Measurements from ENCODE around the gene GID4. TPM values are rescaled to one million over a fixed set of nuclear protein-coding genes. Genes with fewer than 3 reads are reported as not detected.

GID4 gene
- total RNA-seq, 3 donors from 2014 or later (not counting 1 experiment from before 2014, with no cell fraction given): 6.6 to 10.0 (median 6.9) TPM

- Mint-ChIP-seq H3K9me3 (no peaks in the 10 kb centered on the region), H3K4me3 (no peak overlapping the region), H3K27me3 (ENCODE audit: low read depth in 2 of 2) (no peaks in the 10 kb centered on the region), H3K4me1 (peaks cover 0 to 3% of the 10 kb centered on the region in 2 donors), H3K36me3 (no peaks in the 10 kb centered on the region), H3K27ac (no peak overlapping the region)
- Histone ChIP-seq H3K27me3 (ENCODE audit: control insufficient read depth, insufficient read depth, low read length) (no peaks in the 10 kb centered on the region), H3K27ac (ENCODE audit: low read length) (no peak overlapping the region), H3K4me1 (ENCODE audit: control insufficient read depth, insufficient read depth, low read length) (no peaks in the 10 kb centered on the region), H3K9me3 (ENCODE audit: control insufficient read depth, insufficient read depth, low read length) (no peaks in the 10 kb centered on the region), H3K4me3 (ENCODE audit: low read length) (no peak overlapping the region), H3K36me3 (ENCODE audit: control insufficient read depth, insufficient read depth, low read length) (peaks cover 12% of the 10 kb centered on the region)
- ATAC-seq (no peak), DNase-seq (no peak)
- whole genome bisulfite sequencing (ENCODE audit: insufficient coverage): 90% methylated on average over 8 of the region's 9 CpGs
- no peak for TF ChIP-seq CTCF (IDR thresholded peaks at IDR 0.05)
- intact Hi-C loops (cut with micrococcal nuclease): no loop called here
These were observed 34.9 kb upstream of the GID4 start for GRCh38 chr17:18004345-18004744.

GRCh38 chr17:18004884-18005305 lies 34.3 kb upstream of the GID4 start:
- Histone ChIP-seq H3K9me3 (ENCODE audit: control insufficient read depth, insufficient read depth, low read length) (no peaks in the 10 kb centered on the region), H3K4me1 (ENCODE audit: control insufficient read depth, insufficient read depth, low read length) (no peaks in the 10 kb centered on the region), H3K36me3 (ENCODE audit: control insufficient read depth, insufficient read depth, low read length) (peaks cover 12% of the 10 kb centered on the region), H3K27ac (ENCODE audit: low read length) (no peak overlapping the region), H3K4me3 (ENCODE audit: low read length) (no peak overlapping the region), H3K27me3 (ENCODE audit: control insufficient read depth, insufficient read depth, low read length) (no peaks in the 10 kb centered on the region)
- H3K4me3 Mint-ChIP-seq: no peak overlapping the region
- DNase-seq: no peak
- TF ChIP-seq CTCF (IDR thresholded peaks at IDR 0.05): no peak
- H3K27me3 Mint-ChIP-seq (ENCODE audit: low read depth in 2 of 2): no peaks in the 10 kb centered on the region
- H3K4me1 Mint-ChIP-seq: peaks cover 0 to 3% of the 10 kb centered on the region in 2 donors
- no peaks in the 10 kb centered on the region for H3K36me3 Mint-ChIP-seq
- intact Hi-C loops (cut with micrococcal nuclease): no loop called here
- H3K9me3 Mint-ChIP-seq: no peaks in the 10 kb centered on the region
- 97% methylated on average over 9 of the region's 9 CpGs for WGBS (ENCODE audit: insufficient coverage)
- no peak overlapping the region for H3K27ac Mint-ChIP-seq
- no peak for ATAC-seq

GRCh38 chr17:18005496-18005895 lies 33.7 kb upstream of the GID4 start:
- Mint-ChIP-seq H3K36me3 (no peaks in the 10 kb centered on the region), H3K4me1 (peaks cover 0 to 3% of the 10 kb centered on the region in 2 donors), H3K27me3 (ENCODE audit: low read depth in 2 of 2) (no peaks in the 10 kb centered on the region), H3K27ac (no peak overlapping the region), H3K4me3 (no peak overlapping the region), H3K9me3 (no peaks in the 10 kb centered on the region)
- WGBS (ENCODE audit: insufficient coverage): 93% methylated on average over 3 of the region's 3 CpGs
- H3K4me1 ChIP-seq (ENCODE audit: control insufficient read depth, insufficient read depth, low read length): no peaks in the 10 kb centered on the region
- H3K27ac ChIP-seq (ENCODE audit: low read length): no peak overlapping the region
- intact Hi-C loops (cut with micrococcal nuclease): no loop called here
- peaks cover 12% of the 10 kb centered on the region for H3K36me3 ChIP-seq (ENCODE audit: control insufficient read depth, insufficient read depth, low read length)
- H3K27me3 ChIP-seq (ENCODE audit: control insufficient read depth, insufficient read depth, low read length): no peaks in the 10 kb centered on the region
- DNase-seq (no peak), ATAC-seq (no peak)
- no peaks in the 10 kb centered on the region for H3K9me3 ChIP-seq (ENCODE audit: control insufficient read depth, insufficient read depth, low read length)
- no peak overlapping the region for H3K4me3 ChIP-seq (ENCODE audit: low read length)
- TF ChIP-seq CTCF (IDR thresholded peaks at IDR 0.05): no peak

- H3K4me1 Mint-ChIP-seq: peaks cover 0 to 3% of the 10 kb centered on the region in 2 donors
- no peaks in the 10 kb centered on the region for H3K36me3 Mint-ChIP-seq
- H3K27ac Mint-ChIP-seq: no peak overlapping the region
- no peak for TF ChIP-seq CTCF (IDR thresholded peaks at IDR 0.05)
- no peaks in the 10 kb centered on the region for H3K27me3 ChIP-seq (ENCODE audit: control insufficient read depth, insufficient read depth, low read length)
- 95% methylated on average over 24 of the region's 31 CpGs for WGBS (ENCODE audit: insufficient coverage)
- ATAC-seq: no peak
- peaks cover 13% of the 10 kb centered on the region for H3K36me3 ChIP-seq (ENCODE audit: control insufficient read depth, insufficient read depth, low read length)
- H3K4me3 ChIP-seq (ENCODE audit: low read length): no peak overlapping the region
- intact Hi-C loops (cut with micrococcal nuclease): no loop called here
- H3K4me3 Mint-ChIP-seq: no peak overlapping the region
- no peaks in the 10 kb centered on the region for H3K9me3 ChIP-seq (ENCODE audit: control insufficient read depth, insufficient read depth, low read length)
- no peak for DNase-seq
- H3K9me3 Mint-ChIP-seq: no peaks in the 10 kb centered on the region
- H3K27ac ChIP-seq (ENCODE audit: low read length): no peak overlapping the region
- H3K27me3 Mint-ChIP-seq (ENCODE audit: low read depth in 2 of 2): no peaks in the 10 kb centered on the region
- H3K4me1 ChIP-seq (ENCODE audit: control insufficient read depth, insufficient read depth, low read length): no peaks in the 10 kb centered on the region
These were observed 32.5 kb upstream of the GID4 start for GRCh38 chr17:18006495-18007239.

Data from natural killer cell (primary cell).